ENCODE measurements around the gene FEN1. TPM values are rescaled to one million over a fixed set of nuclear protein-coding genes. Genes with fewer than 3 reads are reported as not detected.

FEN1 gene
- polyA plus RNA-seq, 1 of the 3 experiments (the other 2 are of a cell fraction): 35.9 TPM

DNA sequence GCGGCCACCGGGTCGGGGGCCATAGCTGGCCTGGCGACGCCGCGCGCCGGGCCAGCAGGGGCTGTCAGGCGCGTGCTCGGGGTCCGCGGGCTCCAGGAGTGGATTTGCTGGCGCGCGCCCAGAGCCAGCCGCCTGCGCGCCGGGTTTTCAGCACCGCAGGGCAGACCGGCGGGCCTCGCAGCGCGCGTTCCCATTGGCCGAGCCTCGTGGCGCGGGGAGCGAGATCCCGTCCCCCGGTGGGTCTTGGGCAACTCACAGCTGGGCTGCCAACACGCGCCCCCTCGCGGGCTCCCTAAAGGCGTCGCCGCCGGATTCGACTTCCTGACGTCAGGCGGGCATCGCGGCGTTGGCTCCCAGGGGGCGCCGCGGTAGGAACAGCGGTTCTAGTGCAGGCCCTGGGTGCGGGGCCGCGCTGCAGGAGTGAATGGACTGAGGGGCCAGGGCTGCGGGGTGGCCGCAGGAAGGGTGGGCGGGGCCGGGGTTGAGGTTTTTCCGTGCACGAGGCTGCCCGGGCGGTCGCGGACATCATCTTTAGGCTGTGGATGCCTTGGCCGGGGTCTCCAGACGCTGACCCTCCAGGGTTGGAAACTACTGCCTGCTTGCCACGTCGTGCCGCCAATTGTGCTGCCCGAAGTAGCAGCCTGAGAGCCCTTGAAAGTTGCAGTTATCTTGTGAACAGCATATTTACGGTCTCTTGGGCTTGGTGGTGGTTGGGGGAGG is 24.2 kb downstream of the FEN1 start, which contains the start of gene FADS1 (continued):
- TF ChIP-seq, protein P1, sequence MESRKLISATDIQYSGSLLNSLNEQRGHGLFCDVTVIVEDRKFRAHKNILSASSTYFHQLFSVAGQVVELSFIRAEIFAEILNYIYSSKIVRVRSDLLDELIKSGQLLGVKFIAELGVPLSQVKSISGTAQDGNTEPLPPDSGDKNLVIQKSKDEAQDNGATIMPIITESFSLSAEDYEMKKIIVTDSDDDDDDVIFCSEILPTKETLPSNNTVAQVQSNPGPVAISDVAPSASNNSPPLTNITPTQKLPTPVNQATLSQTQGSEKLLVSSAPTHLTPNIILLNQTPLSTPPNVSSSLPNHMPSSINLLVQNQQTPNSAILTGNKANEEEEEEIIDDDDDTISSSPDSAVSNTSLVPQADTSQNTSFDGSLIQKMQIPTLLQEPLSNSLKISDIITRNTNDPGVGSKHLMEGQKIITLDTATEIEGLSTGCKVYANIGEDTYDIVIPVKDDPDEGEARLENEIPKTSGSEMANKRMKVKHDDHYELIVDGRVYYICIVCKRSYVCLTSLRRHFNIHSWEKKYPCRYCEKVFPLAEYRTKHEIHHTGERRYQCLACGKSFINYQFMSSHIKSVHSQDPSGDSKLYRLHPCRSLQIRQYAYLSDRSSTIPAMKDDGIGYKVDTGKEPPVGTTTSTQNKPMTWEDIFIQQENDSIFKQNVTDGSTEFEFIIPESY (IDR thresholded peaks at IDR 0.05; ENCODE audit: borderline replicate concordance, low read depth): peak; percentile 91
- TF ChIP-seq, protein P2, sequence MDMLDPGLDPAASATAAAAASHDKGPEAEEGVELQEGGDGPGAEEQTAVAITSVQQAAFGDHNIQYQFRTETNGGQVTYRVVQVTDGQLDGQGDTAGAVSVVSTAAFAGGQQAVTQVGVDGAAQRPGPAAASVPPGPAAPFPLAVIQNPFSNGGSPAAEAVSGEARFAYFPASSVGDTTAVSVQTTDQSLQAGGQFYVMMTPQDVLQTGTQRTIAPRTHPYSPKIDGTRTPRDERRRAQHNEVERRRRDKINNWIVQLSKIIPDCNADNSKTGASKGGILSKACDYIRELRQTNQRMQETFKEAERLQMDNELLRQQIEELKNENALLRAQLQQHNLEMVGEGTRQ (IDR thresholded peaks at IDR 0.05; ENCODE audit: borderline replicate concordance, low read depth, low read length): no peak
- TF ChIP-seq GATA2 (CRISPR knock-in tag; IDR thresholded peaks at IDR 0.05) (no peak), EP300 (IDR thresholded peaks at IDR 0.05; ENCODE audit: borderline replicate concordance in 1 of 2, low read depth in 1 of 2, low read length in 1 of 2) (no peak), MXI1 (IDR thresholded peaks at IDR 0.05; ENCODE audit: low read depth, low read length) (peak; percentile 79), CHD2 (IDR thresholded peaks at IDR 0.05; ENCODE audit: low read length, partially characterized antibody) (peak; percentile 93), SMC3 (IDR thresholded peaks at IDR 0.05; ENCODE audit: low read depth, low read length) (no peak; the same call in 1 of the 2 replicates), TEAD4 (IDR thresholded peaks at IDR 0.05; ENCODE audit: borderline replicate concordance, insufficient read depth) (no peak), YY1 (IDR thresholded peaks at IDR 0.05; ENCODE audit: low read depth) (0 out of 2 replicates have a peak, but pooled peaks have one; percentile 62), TAF1 (IDR thresholded peaks at IDR 0.05; ENCODE audit: borderline replicate concordance, low read depth, low read length) (peak; percentile 71), MEF2A (IDR thresholded peaks at IDR 0.05; ENCODE audit: borderline replicate concordance, low read depth) (no peak)
- TF ChIP-seq, protein P3, sequence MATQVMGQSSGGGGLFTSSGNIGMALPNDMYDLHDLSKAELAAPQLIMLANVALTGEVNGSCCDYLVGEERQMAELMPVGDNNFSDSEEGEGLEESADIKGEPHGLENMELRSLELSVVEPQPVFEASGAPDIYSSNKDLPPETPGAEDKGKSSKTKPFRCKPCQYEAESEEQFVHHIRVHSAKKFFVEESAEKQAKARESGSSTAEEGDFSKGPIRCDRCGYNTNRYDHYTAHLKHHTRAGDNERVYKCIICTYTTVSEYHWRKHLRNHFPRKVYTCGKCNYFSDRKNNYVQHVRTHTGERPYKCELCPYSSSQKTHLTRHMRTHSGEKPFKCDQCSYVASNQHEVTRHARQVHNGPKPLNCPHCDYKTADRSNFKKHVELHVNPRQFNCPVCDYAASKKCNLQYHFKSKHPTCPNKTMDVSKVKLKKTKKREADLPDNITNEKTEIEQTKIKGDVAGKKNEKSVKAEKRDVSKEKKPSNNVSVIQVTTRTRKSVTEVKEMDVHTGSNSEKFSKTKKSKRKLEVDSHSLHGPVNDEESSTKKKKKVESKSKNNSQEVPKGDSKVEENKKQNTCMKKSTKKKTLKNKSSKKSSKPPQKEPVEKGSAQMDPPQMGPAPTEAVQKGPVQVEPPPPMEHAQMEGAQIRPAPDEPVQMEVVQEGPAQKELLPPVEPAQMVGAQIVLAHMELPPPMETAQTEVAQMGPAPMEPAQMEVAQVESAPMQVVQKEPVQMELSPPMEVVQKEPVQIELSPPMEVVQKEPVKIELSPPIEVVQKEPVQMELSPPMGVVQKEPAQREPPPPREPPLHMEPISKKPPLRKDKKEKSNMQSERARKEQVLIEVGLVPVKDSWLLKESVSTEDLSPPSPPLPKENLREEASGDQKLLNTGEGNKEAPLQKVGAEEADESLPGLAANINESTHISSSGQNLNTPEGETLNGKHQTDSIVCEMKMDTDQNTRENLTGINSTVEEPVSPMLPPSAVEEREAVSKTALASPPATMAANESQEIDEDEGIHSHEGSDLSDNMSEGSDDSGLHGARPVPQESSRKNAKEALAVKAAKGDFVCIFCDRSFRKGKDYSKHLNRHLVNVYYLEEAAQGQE (IDR thresholded peaks at IDR 0.05; ENCODE audit: low read depth, low read length): no peak
- TF ChIP-seq, protein P4, sequence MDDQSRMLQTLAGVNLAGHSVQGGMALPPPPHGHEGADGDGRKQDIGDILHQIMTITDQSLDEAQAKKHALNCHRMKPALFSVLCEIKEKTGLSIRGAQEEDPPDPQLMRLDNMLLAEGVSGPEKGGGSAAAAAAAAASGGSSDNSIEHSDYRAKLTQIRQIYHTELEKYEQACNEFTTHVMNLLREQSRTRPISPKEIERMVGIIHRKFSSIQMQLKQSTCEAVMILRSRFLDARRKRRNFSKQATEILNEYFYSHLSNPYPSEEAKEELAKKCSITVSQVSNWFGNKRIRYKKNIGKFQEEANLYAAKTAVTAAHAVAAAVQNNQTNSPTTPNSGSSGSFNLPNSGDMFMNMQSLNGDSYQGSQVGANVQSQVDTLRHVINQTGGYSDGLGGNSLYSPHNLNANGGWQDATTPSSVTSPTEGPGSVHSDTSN (IDR thresholded peaks at IDR 0.05): peak; percentile 44; the same call in 1 of the 2 replicates
